ENCODE results near the gene RYR1. TPM values are rescaled to one million over a fixed set of nuclear protein-coding genes. Genes with fewer than 3 reads are reported as not detected.

Gene RYR1
- 1 to 10 TPM; 1.5 to 8.8 (median 4.4) TPM for total RNA-seq

DNA sequence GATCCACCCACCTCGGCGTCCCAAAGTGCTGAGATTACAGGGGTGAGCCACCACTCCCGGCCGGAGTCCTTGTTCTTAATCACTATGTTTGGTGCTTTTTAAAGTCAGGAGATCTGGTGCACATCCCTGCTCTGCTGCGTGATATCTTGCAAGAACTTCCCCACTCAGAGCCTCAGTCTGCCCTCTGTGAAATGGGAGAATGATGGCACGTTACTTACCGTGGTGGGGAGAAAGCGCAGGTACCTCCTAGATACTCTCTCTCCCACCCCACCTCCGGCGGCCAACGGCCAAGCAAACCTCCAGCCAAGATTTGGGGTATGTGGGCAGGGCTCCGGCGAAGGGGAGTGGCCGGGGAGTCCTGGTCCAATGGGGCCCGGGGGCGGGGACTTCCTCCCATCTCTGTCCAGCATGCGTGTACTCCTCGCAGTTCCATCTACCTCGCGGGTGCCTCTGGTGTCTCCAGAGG, at the start of gene RYR1:
TSS of gene RYR1 (plus strand) at position 424 of the 466 bp plus-strand sequence. CDS start 139 bp downstream, outside the sequence.
- TF ChIP-seq, protein P1, sequence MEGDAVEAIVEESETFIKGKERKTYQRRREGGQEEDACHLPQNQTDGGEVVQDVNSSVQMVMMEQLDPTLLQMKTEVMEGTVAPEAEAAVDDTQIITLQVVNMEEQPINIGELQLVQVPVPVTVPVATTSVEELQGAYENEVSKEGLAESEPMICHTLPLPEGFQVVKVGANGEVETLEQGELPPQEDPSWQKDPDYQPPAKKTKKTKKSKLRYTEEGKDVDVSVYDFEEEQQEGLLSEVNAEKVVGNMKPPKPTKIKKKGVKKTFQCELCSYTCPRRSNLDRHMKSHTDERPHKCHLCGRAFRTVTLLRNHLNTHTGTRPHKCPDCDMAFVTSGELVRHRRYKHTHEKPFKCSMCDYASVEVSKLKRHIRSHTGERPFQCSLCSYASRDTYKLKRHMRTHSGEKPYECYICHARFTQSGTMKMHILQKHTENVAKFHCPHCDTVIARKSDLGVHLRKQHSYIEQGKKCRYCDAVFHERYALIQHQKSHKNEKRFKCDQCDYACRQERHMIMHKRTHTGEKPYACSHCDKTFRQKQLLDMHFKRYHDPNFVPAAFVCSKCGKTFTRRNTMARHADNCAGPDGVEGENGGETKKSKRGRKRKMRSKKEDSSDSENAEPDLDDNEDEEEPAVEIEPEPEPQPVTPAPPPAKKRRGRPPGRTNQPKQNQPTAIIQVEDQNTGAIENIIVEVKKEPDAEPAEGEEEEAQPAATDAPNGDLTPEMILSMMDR (IDR thresholded peaks at IDR 0.05; ENCODE audit: low read depth) = no peak

DNA sequence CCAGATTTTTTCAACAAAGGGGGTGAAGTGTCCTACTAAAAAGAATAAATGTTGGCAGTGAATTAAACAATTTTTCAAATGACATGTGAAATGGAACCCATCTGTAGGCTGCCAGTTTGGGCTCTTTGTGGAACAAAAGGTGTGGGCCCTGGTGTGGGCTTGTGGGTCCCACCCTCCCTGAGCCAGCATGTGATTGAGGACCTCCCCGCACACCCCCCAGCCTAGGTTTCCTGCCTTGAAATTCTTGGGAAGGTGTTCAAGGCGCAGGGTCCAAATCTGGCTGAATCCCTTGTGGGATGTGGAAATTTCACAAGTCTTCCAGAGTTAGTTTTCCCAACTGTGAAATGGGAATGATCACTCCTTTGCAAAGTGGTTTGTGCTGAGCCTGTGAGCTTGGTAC, 49.7 kb upstream of the RYR1 start:
- TF ChIP-seq, protein P1 (IDR thresholded peaks at IDR 0.05; ENCODE audit: low read depth) = no peak

DNA sequence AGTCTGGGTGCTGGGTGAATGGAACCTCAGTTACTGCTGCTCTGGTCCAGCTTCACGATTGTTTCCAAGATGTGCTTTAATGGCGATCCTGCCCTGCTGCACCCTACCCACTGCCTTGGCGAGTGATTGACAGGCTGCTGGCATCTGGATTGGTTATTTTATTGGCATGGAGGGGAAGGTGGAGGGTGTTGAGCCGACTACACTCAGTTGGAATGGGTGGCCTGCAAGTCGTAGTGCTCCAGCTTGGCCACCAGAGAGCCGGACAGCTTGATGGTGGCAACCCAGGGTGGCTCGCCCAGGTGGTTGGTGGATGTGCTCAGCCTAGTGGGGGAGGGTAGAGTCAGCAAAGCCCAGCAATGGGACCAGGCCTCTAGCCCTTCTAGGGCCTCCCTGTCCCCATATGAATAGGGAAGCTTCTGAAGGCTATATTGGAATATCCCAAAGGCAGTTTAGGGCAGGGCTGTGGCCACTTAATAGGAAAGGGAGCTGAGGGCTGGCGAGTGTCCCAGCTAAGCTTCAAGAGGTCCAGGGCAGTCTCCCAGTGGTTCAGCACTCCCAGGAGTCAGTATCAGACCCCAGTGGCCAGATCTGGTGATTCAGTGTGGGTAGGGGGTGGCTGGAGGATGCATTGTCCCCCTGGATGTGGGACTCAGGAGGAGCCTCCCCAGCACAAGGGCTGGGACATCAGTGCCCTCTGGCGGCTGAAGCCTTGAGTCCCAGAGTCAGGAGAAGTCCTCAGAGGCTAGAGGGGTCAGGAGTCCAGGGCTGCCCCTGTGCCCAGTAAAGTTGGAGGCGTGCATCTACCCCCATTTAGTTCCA, 49.1 kb upstream of the RYR1 start:
- TF ChIP-seq, protein P1 (IDR thresholded peaks at IDR 0.05; ENCODE audit: low read depth) = no peak

DNA sequence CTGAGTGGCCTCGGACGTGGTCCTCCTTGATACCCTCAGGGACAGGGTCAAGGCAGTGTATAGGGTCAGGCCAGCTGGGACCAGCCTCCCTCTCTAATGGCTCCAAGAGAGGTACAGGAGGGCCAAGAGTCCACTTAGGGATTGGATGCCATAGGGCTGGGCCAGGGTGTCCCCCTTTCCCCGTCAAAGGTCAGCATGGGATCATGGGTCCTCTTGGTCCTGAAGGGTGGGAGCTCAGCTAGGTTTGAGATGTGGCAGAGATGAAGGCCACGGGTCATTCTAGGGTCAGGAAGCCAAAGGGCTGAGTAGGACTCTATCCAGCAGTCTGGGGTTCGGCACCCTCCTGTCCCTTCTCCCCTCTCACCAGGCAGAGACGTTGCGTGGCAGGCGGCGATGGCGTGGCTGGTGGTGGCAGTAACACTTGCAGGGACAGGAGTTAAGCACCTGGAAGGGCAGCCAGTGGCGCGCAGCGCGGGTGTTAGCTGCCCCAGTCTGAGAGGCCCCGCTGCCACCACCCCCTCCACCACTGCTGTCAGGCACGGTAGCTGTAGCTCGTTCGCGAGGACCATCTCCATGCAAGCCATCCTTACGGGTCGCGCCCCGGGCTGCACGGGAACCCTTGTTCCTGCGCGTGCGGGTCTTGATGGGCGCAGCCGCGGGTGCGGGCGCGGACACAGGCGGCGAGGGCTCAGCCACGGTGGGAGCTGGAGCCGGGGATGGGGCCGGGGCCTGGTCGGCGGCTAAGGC, 48.3 kb upstream of the RYR1 start:
- TF ChIP-seq, protein P1 (IDR thresholded peaks at IDR 0.05; ENCODE audit: low read depth) = no peak

DNA sequence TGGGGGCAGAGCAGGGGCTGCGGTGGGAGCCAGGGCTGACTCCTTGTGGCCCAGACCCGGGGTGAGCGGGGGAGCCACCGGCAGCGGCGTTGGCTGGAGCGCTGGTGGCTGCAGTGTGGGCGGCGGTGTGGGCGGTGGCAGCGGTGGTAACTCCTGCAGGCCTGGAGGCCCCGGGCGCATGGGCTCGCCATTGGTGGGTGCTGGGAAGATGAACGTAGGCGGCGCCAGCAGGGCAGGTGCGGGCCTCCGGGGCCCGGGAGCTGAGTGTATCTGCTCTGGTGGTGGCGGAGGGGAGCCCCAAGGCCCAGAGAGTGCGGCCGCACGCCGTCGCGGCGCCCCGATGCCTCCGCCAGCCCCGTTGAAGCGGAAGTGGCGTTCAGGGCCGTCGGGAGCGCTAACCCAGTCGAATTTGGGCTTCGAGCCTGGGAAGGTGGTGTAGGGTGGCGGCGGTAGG, 47.7 kb upstream of the RYR1 start:
- TF ChIP-seq, protein P1 (IDR thresholded peaks at IDR 0.05; ENCODE audit: low read depth) = no peak

DNA sequence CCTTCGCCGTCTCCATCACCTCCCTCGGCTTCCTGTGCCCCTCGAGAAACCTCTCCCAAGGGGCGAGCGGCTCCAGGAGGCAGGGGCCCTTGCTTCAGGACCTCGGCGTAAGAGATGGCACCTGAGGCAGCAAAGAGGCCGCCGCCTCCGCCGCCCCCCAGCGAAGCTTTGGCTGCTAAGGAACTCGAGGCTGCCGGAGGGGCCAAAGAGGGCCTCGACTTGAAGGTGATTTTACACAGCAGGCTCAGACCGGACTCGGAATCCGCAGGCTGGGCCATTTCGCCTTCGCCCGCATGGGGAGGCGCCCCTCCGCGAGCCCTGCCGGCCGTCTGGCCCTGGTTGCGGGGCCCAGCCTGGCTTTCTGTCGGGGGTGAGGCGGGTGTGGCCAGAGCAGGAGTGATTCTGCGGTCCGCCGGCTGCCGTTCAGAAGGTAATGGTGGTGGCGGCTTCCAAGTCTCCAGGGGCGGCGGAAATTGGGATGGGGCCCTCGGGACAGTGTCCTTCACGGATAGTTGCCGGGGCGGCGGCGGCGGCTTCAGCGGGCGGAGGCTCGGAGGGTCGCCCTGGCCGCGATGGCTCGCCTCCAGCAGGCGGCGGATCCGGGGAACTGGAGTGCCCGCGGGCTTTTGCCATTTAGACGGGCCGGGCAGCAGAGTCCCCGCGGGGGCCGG, 47.1 kb upstream of the RYR1 start:
- TF ChIP-seq, protein P1 (IDR thresholded peaks at IDR 0.05; ENCODE audit: low read depth) = no peak
